Activated naive CD8-positive, alpha-beta T cell (primary cell): Measurements from ENCODE around the gene ADGRG3.
A peak's percentile ranks its signal among the peaks of the same experiment; 100 is the strongest.

Experiments
- H3K27ac Mint-ChIP-seq: one replicate; pipeline ENCODE4 v1.8.0; 2021; ENCODE audit warnings: mixed read lengths
- H3K27me3 Mint-ChIP-seq: one replicate; pipeline ENCODE4 v1.8.0; 2021; ENCODE audit warnings: mixed read lengths
- H3K36me3 Mint-ChIP-seq: one replicate; pipeline ENCODE4 v1.8.0; 2021; ENCODE audit warnings: mixed read lengths
- H3K4me1 Mint-ChIP-seq: one replicate; pipeline ENCODE4 v1.8.0; 2021; ENCODE audit warnings: low read depth, mixed read lengths
- H3K4me3 Mint-ChIP-seq: one replicate; pipeline ENCODE4 v1.8.0; 2021; ENCODE audit warnings: mild to moderate bottlenecking, mixed read lengths
- H3K9me3 Mint-ChIP-seq: one replicate; pipeline ENCODE4 v1.8.0; 2021; ENCODE audit warnings: low read depth, mixed read lengths

Gene ADGRG3

DNA sequence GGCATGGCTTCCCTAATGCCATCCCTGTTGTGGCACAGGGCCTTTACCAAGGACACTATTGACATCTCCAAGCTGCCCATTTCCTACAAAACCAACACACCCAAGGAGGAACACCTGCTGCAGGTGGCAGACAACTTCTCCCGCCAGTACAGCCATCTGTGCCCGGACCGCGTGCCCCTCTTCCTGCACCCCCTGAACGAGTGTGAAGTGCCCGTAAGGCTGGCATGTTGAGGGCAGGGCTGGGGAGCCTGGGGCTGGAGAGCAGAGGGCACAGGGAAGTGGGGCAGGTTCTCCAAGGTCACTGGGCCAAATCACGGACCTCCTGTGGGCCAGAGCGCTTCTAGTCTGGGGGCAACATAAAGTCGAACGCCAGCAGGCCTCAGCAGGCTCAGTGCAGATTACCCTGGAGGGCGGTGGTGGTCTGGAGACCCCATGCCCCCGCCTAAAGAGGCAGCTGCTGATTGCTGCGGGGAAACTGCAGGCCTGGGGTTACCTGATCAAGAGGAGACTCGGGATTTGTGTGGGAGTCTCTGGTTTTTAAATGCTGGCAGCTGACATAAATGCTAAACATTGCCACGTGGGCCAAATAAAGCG is 30.8 kb downstream of the ADGRG3 start:
- H3K27ac Mint-ChIP-seq = no peak overlapping the region
- H3K27me3 Mint-ChIP-seq = no peaks in the 10 kb centered on the region
- H3K4me1 Mint-ChIP-seq = peaks cover 10% of the 10 kb centered on the region
- no peaks in the 10 kb centered on the region for H3K36me3 Mint-ChIP-seq
- H3K4me3 Mint-ChIP-seq = no peak overlapping the region
- H3K9me3 Mint-ChIP-seq = no peaks in the 10 kb centered on the region

DNA sequence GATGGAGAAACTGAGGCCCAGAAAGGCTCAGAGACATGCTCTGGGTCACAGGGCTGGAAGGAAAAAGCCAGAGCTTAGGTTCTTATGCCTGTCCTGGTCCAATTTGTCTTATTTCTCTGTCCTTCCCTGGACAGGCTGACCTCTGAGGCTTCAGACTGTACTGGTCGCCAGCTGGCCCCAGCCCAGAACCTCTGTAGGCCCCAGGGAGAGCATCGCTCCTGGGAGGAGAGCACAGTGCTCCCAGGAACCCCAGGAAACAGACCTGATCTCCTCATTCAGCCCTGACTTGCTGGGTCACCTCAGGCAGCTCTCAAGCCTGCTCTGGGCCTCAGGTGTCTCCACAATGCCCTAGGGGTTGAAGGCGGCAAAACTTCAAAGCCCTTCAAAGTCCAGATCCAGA is 31.4 kb downstream of the ADGRG3 start:
- Mint-ChIP-seq H3K4me1 (peaks cover 10% of the 10 kb centered on the region), H3K9me3 (no peaks in the 10 kb centered on the region), H3K4me3 (no peak overlapping the region), H3K27ac (no peak overlapping the region), H3K36me3 (no peaks in the 10 kb centered on the region), H3K27me3 (no peaks in the 10 kb centered on the region)

DNA sequence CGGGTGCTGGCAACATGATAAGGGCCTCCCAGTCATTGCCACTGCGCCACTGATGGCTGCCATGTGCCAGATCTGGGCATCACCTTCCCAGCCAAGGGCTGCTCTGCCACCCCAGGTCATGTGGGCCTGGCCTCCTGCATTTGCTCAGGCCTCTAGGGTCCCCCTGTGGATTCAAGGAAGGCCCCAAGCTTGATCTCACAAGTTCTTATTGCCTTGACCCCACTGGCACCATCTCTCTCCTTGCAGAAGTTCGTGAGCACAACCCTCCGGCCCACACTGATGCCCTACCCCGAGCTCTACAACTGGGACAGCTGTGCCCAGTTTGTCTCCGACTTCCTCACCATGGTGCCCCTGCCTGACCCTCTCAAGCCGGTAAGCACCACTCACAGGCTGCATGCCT is 31.8 kb downstream of the ADGRG3 start:
- Mint-ChIP-seq H3K27ac (no peak overlapping the region), H3K36me3 (no peaks in the 10 kb centered on the region), H3K9me3 (no peaks in the 10 kb centered on the region), H3K4me3 (no peak overlapping the region), H3K4me1 (peaks cover 6% of the 10 kb centered on the region), H3K27me3 (no peaks in the 10 kb centered on the region)

DNA sequence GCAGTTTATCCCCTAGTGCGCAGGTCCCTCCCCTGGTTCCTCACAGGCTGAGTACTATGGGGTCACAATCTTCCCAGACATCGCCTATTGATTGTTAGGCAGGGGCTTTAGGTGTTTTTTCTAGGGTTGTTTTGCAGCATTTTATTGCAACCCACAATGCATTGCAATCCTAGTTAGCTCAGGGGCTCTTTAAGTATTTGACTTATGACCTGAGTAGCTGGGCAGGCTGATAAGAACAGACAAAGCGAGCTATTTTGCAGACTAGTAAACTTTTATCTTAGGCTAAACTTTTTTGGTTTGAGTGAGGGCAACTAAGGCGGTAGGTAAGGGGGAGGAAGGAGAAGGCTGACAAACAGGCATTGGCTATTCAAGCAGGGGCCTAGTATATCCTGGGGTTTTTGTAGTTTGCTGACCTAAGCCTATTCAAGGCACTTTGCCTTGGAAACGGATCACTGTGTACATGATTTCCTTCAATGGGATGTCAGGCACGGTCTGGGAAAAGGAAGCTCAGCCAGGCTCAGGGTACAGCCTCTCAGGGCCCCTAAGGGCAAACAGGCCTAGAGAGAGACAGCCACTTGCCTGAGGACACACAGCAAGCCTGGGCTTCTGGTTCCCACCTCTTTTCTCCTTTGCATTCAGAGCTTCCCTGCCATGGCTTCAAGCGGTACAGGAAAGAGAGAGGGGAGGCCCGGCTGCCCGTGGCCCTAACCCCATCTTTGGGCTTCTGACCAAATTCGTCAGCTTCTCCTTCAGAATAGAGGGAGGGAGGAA is 32.9 kb downstream of the ADGRG3 start:
- Mint-ChIP-seq H3K4me3 (no peak overlapping the region), H3K4me1 (no peaks in the 10 kb centered on the region), H3K9me3 (no peaks in the 10 kb centered on the region), H3K27ac (no peak overlapping the region), H3K36me3 (no peaks in the 10 kb centered on the region), H3K27me3 (no peaks in the 10 kb centered on the region)

DNA sequence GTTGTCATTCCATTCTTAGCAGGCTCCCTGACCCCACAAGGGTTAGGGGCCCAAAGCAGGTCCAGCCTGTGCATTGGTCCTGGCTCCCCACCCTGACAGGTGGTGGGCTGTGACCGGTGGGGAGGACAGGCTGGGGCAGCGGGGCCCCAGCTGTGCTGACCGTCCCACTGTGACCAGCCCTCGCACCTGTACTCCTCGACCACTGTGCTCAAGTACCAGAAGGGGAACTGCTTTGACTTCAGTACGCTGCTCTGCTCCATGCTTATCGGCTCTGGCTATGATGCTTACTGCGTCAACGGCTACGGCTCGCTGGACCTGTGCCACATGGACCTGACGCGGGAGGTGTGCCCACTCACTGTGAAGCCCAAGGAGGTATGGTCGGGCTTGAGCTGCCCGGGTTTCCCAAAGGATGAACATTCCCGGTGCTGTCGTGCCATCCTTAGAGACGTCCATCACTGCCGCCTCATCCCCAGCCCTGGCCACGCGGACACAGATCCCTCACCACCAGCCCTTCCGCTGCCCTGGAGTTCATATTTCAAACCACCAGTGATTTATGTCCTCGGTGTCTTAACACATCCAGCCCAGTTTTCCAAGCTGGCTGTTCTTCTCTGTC is 33.8 kb downstream of the ADGRG3 start:
- H3K36me3 Mint-ChIP-seq = no peaks in the 10 kb centered on the region
- H3K9me3 Mint-ChIP-seq = no peaks in the 10 kb centered on the region
- no peak overlapping the region for H3K4me3 Mint-ChIP-seq
- no peaks in the 10 kb centered on the region for H3K4me1 Mint-ChIP-seq
- no peak overlapping the region for H3K27ac Mint-ChIP-seq
- H3K27me3 Mint-ChIP-seq = no peaks in the 10 kb centered on the region

DNA sequence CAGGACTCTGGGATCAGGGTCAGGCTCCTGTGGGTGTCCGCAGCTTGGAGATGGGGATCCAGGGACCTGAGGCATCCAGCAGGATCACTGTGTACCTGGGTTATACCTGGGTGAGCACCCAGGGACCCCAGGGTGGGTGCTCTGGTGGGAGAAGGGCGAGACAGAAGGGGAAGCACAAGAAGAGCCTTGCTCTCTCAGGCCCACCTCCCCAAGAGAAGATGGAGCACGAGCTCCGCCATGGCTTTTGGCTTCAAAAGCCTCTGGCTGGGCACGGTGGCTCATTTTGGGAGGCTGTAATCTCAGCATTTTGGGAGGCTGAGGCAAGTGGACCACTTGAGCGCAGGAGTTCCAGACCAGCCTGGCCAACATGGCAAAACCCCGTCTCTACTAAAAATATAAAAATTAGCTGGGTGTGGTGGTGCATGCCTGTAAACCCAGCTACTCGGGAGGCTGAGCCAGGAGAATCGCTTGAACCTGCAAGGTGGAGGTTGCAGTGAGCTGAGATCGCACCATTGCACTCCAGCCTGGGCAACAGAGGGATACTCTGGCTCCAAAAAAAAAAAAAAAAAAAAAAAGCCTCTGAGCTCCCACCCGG is 35.4 kb downstream of the ADGRG3 start:
- Mint-ChIP-seq H3K4me1 (no peaks in the 10 kb centered on the region), H3K4me3 (no peak overlapping the region), H3K27me3 (no peaks in the 10 kb centered on the region), H3K27ac (no peak overlapping the region), H3K36me3 (peaks cover 2% of the 10 kb centered on the region), H3K9me3 (no peaks in the 10 kb centered on the region)

DNA sequence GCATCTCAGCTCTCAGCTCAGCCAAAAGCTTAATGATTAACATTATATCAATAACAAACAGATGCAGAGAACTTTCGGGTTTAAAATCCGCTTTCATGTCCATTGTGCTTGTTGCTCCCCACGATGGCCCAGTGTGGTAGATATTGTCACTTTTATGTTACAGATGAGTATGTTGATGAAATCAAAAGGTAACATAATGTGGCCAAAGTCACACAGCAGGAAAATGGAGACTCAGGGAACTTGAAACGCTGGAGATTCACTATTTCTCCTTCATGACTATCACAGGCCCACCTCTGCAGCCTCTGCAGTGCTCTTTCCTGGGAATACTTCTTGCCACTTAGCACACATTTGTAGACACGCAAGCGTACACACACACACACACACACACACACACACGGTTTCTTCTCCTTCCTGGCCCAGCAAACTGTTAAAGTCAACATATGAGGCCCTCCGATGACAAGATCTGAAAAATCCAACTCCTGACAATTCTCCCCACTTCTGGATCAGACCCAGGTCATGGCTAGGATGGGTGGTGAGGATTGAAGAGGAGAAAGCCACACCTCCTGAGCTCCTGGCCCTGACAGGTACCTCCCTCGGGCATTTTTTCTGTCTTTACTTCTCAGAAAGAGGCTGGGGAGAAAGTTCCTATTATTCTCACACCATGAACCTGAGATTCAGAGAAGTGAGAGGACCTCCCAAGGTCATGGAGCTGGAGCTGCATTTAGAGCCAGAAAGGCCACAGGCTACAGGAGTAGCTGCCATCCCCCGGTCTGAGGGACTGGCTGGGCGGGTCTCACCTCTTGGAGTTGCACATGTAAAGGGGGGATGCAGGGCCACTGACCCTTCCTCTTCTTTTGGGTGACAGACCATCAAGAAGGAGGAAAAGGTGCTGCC is 36.2 kb downstream of the ADGRG3 start:
- Mint-ChIP-seq H3K4me3 (no peak overlapping the region), H3K9me3 (no peaks in the 10 kb centered on the region), H3K4me1 (no peaks in the 10 kb centered on the region), H3K36me3 (peaks cover 2% of the 10 kb centered on the region), H3K27me3 (no peaks in the 10 kb centered on the region), H3K27ac (no peak overlapping the region)

DNA sequence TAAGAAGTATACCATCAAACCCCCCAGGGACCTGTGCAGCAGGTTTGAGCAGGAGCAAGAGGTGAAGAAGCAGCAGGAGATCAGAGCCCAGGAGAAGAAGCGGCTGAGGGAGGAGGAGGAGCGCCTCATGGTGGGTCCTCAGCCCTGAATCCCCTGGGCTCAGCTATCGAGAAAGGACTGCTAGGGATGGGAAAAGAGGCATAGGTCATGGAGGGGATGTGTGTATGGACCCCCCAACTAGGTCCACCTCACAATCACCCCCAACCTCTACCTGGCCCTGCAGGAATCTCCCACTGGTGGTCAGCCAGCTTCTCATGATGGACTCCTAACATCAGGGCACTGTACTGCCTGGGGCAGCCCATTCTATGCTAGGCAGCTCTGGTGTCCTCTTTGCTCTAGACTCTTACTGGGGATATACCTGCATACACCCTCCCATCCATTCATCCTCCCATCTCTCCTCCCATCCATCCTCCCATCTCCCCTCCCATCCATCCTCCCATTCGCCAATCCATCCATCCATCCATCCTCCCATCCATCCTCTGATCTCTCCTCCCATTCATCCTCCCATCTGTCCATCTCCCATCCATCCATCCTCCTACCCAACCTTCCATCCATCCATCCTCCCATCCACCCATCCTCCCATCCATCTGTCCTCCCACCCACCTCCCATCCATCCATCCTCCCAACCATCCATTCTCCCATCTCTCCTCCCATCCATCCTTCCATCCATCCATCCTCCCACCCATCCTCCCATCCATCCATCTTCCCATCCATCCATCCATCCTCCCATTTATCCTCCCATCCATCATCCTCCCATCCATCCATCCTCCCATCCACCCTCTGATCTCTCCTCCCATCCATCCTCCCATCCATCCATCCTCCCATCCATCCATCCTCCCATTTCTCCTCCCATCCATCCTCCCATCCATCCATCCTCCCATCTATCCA is 37.1 kb downstream of the ADGRG3 start:
- H3K36me3 Mint-ChIP-seq = peaks cover 2% of the 10 kb centered on the region
- no peaks in the 10 kb centered on the region for H3K27me3 Mint-ChIP-seq
- H3K4me1 Mint-ChIP-seq = no peaks in the 10 kb centered on the region
- no peak overlapping the region for H3K27ac Mint-ChIP-seq
- H3K4me3 Mint-ChIP-seq = no peak overlapping the region
- H3K9me3 Mint-ChIP-seq = no peaks in the 10 kb centered on the region

DNA sequence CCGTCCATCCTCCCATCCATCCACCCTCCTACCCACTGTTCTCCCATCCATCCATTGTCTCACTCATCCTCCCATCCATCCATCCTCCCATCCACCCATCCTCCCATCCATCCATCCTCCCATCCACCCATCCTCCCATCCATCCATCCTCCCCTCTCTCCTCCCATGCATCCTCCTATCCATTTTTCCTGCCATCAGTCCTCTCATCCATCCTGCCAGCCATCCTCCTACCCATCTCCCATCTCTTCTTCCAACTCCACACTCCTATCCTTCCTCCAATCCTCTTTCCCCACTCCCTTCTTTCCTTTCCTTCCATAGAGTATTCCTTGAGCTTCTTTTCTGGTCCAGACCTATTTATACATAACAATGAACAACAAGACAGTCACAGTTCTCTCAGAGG is 38.6 kb downstream of the ADGRG3 start:
- H3K36me3 Mint-ChIP-seq = peaks cover 2% of the 10 kb centered on the region
- H3K27ac Mint-ChIP-seq = no peak overlapping the region
- H3K4me1 Mint-ChIP-seq = no peaks in the 10 kb centered on the region
- H3K27me3 Mint-ChIP-seq = no peaks in the 10 kb centered on the region
- H3K9me3 Mint-ChIP-seq = no peaks in the 10 kb centered on the region
- H3K4me3 Mint-ChIP-seq = no peak overlapping the region

DNA sequence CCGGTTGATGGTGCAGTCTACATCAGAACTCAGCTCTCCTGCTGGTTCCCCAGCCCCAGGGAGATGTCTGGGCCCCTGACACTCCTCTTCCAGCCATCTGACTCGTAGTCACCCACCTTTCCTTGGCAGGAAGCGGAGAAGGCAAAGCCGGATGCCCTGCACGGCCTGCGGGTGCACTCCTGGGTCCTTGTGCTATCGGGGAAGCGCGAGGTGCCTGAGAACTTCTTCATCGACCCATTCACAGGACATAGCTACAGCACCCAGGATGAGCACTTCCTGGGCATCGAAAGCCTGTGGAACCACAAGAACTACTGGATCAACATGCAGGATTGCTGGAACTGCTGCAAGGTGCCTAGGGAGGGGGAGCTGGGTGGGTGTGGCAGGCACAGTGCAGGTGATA is 39.2 kb downstream of the ADGRG3 start:
- Mint-ChIP-seq H3K27me3 (no peaks in the 10 kb centered on the region), H3K36me3 (peaks cover 2% of the 10 kb centered on the region), H3K27ac (no peak overlapping the region), H3K4me1 (no peaks in the 10 kb centered on the region), H3K9me3 (no peaks in the 10 kb centered on the region), H3K4me3 (no peak overlapping the region)

DNA sequence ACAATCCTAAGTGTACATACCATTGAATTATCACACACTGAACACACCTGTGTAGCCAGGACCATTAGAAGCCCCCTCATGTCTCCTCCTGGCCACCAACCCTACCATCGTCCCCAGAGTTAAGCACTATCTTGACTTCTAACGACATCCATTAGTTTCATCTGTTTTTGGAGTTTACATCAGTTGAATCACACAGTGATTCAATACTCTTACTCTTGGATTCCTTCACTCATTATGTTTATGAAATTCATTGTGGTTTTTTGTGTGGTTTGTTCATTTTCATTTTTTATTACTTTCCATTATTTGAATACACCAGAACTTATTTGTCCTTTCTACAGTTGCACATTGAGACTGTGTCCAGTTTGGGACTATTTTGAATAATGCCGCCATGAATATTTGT is 40.1 kb downstream of the ADGRG3 start:
- Mint-ChIP-seq H3K4me3 (no peak overlapping the region), H3K4me1 (no peaks in the 10 kb centered on the region), H3K36me3 (peaks cover 2% of the 10 kb centered on the region), H3K9me3 (no peaks in the 10 kb centered on the region), H3K27me3 (no peaks in the 10 kb centered on the region), H3K27ac (no peak overlapping the region)

DNA sequence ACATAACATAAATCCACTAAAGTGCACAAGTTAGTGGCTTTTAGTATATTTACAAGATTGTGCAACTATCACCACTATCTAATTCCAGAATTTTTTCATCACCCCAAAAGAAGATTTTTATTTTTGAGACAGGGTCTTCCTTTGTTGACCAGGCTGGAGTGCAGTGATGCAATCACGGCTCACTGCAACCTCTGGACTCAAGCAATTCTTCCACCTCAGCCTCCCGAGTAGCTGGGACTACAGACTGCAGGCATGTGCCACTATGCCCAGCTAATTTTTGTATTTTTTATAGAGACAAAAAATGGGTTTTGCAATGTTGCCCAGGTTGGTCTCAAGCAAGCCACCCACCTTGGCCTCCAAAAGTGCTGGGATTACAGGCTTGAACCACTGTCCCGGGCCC is 41.6 kb downstream of the ADGRG3 start:
- Mint-ChIP-seq H3K4me3 (no peak overlapping the region), H3K4me1 (no peaks in the 10 kb centered on the region), H3K36me3 (peaks cover 2% of the 10 kb centered on the region), H3K27ac (no peak overlapping the region), H3K9me3 (no peaks in the 10 kb centered on the region), H3K27me3 (no peaks in the 10 kb centered on the region)

DNA sequence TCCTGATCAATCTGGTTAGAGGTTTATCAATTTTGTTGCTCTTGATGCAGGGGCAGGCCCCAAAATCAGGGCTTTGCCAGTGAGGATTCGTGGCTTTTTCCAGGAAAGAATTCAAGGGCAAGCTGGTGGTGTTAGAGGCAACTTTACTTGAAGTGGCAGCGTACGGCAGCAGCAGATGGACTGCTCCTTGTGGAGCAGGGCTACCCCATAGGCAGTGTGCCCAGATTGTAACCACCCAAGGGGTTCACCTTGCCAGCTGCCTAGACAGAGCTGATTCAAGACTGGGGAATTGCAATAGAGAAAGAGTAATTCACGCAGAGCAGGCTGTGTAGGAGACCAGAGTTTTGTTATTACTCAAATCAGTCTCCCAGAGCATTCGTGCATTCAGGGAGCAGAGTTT is 43.2 kb downstream of the ADGRG3 start:
- H3K9me3 Mint-ChIP-seq = no peaks in the 10 kb centered on the region
- no peaks in the 10 kb centered on the region for H3K27me3 Mint-ChIP-seq
- H3K4me1 Mint-ChIP-seq = no peaks in the 10 kb centered on the region
- H3K27ac Mint-ChIP-seq = no peak overlapping the region
- H3K4me3 Mint-ChIP-seq = no peak overlapping the region
- peaks cover 2% of the 10 kb centered on the region for H3K36me3 Mint-ChIP-seq

DNA sequence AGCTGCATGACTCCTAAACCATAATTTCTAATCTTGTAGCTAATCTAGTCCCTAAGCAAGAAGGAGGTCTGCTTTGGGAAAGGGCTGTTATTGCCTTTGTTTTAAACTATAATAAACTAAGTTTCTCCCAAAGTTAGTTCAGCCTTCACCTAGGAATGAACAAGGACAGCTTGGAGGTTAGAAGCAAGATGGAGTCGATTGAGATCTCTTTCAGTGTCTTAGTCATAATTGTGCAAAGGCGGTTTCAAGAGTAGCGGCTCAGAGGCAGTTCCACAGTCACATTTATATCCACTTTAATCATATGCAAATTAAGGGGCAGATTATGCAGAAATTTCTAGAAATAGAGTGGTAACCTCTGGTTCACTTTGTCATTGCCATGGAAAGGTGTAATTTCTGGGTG is 43.9 kb downstream of the ADGRG3 start:
- Mint-ChIP-seq H3K27ac (peak overlapping the region; percentile 24), H3K36me3 (peaks cover 2% of the 10 kb centered on the region), H3K4me3 (no peak overlapping the region), H3K9me3 (no peaks in the 10 kb centered on the region), H3K27me3 (no peaks in the 10 kb centered on the region), H3K4me1 (no peaks in the 10 kb centered on the region)
